Mammary epithelial cell (primary cell): ENCODE measurements around the gene ACSS2.

ENCODE experiments used
- EZH2 ChIP-seq: IDR thresholded peaks from 2 replicates; pipeline ENCODE4 v1.6.1; 2012; ENCODE audit warnings: low read length, inconsistent platforms, borderline replicate concordance
- TF ChIP-seq, protein P1 (sequence below), 2 donors: IDR thresholded peaks in 1 of 2; conservative IDR thresholded peaks in 1 of 2; 2 replicates each; pipeline ENCODE4 v1.5.1; 2011 to 2012; ENCODE audit warnings: inconsistent platforms in 2 of 2, low read length in 2 of 2, mild to moderate bottlenecking in 2 of 2, control low read depth in 1 of 2, low read depth in 1 of 2; ENCODE audit not compliant: insufficient read depth in 1 of 2; ENCODE audit errors: extremely low read depth in 1 of 2

DNA sequence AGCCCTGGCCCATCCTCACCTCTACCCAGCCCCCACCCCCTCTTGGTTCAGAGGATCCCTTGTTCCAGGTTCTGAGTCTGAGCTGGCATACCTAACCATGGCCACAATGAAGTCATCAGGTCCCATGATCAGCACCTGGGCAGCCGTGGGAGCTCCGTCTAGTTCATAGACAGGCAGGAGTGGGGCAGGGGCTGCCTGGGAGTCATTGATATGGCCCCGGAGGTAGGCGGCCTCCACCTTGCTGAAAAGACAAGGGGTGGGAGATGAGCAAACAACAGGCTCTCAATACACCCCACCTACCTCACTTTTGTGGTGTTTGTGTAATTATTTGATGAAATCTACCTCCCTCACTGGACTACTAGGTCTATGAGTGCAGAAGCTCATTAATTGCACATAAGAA, 24.1 kb upstream of the ACSS2 start:
- TF ChIP-seq, protein P1, sequence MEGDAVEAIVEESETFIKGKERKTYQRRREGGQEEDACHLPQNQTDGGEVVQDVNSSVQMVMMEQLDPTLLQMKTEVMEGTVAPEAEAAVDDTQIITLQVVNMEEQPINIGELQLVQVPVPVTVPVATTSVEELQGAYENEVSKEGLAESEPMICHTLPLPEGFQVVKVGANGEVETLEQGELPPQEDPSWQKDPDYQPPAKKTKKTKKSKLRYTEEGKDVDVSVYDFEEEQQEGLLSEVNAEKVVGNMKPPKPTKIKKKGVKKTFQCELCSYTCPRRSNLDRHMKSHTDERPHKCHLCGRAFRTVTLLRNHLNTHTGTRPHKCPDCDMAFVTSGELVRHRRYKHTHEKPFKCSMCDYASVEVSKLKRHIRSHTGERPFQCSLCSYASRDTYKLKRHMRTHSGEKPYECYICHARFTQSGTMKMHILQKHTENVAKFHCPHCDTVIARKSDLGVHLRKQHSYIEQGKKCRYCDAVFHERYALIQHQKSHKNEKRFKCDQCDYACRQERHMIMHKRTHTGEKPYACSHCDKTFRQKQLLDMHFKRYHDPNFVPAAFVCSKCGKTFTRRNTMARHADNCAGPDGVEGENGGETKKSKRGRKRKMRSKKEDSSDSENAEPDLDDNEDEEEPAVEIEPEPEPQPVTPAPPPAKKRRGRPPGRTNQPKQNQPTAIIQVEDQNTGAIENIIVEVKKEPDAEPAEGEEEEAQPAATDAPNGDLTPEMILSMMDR (conservative IDR thresholded peaks at IDR 0.05 in 1 of 2, IDR thresholded peaks at IDR 0.05 in 1 of 2; ENCODE audit: extremely low read depth in 1 of 2, insufficient read depth in 1 of 2, low read depth in 1 of 2, low read length in 2 of 2): no peak
- no peak for TF ChIP-seq EZH2
